Stimulated activated CD4-positive, alpha-beta T cell treated with anti-CD3 and anti-CD28 coated beads, Interleukin-1b, Interleukin-23, amount 100 ng/mL, for 1 hour (primary cell): Measurements from ENCODE around the gene IRF8.

Experiments
- DNase-seq, 2 donors: peaks; one replicate each; pipeline ENCODE4 v3.0.0-alpha.2; 2020; ENCODE audit warnings: low read depth in 2 of 2

The IRF8 gene

DNA sequence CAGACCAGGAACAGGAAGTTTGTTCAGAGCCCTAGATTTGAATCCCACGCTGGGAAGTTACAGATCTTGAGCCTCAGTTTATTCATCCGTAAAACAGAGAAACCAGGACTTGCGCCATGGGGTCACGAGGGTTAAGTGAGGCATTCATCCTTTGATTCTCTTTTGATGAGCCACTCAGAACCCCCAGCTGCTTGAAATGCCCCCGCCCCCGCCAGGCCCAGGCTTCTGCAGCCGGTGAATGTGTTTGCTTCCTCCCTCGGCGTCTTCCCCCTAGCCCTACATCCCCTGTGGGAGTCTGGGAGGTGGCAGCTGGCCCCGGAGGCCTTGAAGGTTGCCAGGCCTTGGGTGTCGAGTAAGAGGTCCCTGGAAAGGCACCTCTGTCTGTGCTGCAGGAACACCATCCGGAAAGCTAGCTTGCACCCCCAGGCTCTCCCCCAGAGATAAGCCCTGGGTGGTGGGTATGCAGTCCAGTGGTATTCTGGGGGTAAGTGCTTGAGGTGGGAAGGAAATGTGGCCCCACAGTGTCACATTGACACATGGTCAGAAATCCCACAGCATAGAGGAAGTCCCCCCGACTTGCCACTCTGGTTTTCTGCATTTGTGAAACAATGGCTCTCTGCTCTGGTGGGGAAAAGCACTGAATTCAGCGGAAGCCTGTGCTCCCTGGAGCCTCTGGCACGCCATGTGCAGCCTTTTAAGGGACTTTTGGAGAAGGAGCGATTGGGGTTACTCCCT, 14.9 kb downstream of the IRF8 start:
- DNase-seq: no peak

DNA sequence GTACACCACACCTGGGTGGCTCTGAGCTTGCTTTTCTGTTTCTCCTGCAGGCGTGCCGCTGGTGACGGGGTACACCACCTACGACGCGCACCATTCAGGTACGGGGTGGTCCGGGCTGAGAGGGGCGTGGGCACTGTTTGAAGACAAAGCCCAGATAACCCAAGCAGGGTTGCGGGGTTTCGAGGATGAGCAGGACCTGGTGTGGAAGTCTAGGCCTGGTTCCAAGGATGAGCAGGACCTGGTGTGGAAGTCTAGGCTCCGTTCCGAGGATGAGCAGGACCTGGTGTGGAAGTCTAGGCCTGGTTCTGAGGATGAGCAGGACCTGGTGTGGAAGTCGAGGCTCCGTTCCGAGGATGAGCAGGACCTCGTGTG, 15.4 kb downstream of the IRF8 start:
- DNase-seq: no peak

DNA sequence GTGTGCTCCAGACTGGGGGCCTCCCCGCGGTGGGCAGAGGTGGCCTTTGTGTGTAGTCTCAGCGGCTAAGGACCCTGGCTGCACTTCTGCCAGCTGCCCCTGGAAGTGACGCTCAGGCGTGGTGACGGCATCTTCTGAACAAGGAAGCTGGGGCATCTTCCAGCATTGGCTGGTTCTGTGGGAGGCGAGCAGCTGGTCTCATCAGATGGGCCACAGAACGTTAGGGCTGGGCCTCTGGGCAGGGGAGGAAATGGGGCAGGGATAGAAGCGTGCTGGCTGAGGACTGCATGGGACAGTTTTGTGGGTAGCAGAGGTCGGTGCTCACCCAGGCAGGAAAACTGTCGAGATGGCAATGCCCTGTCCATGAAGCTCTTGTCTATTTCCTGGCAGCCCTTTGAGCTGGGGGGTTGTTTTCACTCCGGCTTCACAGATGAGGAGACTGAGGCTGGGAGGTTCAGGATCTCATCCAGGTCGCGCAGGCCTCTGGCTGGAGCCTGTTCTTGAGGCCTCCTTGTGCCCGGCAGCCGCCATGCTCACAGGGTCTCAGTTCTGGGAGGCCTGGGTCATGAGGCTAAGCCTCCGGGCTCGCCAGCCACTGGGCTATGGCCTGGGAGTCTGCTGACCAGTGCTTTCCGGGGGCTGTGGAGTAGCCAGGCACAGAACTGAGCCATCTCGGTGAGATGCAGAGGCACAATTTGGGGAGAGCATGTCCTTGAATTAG, 16.3 kb downstream of the IRF8 start:
- no peak for DNase-seq

DNA sequence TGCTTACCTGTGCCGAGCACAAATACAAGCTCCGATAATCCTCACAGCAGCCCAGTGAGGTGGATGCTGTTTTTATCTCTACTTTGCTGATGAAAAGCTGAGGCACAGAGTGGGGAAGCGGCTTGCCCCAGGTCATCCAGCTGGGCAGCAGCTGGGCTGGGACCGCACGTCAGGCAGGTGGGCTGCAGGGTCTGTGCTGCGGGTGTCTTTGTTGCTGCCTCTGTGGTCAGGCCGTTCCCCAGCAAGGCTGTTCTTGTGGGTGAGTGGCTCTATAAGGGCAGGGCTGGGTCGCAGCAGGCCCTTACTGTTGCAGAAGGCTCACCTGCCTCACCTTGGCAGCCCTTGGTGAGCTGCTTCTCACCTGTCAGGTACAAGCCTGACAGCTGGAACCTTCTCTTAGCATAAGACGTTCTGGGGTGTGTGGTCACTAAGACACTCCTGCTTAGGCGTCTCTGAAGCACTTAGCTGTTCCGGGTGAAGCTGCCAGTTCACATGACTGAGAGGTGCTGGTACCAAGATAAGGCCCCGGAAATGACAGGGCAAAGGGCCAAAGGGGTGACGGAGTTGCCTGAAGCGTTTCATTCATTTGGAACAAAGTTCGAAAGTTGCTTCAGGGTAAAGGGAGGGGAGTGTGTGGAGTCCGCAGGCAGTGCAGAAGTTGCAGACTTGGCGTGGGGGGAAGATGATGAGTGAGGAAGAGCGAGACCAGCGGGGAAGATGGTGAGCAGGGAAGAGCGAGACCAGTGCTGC, 17.4 kb downstream of the IRF8 start:
- no peak for DNase-seq

DNA sequence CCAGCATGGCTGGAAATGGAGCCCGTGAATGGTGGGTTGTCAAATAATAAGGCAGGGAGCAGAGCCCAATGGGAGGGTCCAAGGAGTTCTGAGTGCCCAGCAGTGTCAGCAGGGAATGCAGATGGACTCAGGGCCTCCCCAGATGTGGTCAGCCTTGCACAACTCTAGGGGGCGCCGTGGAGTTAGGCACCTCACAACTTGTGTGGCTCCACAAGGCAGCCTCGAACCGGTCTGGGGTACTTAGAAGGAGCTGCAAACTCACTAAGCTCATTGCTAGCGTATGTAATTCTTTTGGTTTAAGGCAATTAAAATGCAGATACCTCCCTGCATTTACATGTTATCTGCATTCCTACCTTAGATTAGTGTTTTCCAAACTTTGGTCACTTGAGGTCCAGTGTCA, 18.1 kb downstream of the IRF8 start:
- DNase-seq: no peak

- DNase-seq: no peak
Measured at GRCh38 chr16:85917959-85918358, 19.0 kb downstream of the IRF8 start.

DNA sequence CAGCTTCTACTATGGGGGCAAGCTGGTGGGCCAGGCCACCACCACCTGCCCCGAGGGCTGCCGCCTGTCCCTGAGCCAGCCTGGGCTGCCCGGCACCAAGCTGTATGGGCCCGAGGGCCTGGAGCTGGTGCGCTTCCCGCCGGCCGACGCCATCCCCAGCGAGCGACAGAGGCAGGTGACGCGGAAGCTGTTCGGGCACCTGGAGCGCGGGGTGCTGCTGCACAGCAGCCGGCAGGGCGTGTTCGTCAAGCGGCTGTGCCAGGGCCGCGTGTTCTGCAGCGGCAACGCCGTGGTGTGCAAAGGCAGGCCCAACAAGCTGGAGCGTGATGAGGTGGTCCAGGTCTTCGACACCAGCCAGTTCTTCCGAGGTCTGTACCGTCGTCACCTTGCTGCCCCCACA, 19.5 kb downstream of the IRF8 start:
- DNase-seq: no peak

DNA sequence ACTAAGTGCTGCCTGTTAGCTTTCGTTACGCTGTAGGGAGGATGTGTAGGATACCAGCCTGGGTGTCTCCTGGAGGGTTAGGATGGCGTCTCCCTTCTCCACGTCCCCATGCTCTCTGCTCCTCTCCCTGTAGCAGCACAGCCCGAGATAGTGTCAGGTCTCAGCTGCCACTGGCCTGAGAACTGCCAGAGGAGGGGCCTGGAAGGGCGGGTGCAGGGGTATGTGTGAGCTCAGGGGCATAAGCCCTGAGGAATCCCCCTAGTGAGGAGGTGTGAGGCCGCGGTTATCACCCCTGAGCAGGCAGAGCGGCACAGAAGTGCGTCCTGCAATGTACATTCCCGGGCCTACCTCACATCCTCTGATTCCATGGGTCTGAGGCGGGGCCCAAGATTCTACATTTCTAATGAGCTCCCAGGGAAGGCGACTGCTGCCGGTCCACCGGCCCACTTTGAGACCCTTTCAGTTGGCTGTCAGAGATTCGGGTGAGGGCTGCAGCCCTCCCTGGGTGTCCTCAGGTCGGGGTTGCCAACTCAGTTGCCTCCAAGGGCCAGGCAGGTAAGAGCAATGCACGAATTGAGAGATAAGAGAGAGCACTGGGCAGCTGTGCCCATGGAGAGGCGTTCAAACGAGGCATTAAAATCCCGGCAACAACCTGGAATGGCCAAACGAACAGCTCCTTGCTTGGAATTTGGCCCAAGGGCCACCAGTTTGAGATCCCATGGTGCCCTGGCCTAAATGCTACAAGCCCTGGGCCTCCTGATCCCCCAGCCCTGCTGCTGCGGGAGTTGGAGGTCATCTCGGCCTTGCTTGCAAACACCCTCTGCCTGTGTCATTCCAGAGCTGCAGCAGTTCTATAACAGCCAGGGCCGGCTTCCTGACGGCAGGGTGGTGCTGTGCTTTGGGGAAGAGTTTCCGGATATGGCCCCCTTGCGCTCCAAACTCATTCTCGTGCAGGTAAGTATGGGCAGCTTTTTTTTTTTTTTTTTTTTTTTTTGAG, 20.6 kb downstream of the IRF8 start:
- DNase-seq: no peak

DNA sequence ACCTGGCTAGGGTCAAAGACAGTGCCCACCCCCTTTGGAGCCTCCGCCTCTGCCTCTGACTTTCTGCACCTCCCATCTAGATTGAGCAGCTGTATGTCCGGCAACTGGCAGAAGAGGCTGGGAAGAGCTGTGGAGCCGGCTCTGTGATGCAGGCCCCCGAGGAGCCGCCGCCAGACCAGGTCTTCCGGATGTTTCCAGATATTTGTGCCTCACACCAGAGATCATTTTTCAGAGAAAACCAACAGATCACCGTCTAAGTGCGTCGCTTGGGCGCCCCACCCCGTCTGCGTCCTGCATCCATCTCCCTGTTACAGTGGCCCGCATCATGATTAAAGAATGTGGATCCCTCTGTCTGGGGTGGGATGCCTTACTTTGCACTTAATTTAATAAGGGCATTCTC, 22.1 kb downstream of the IRF8 start:
- no peak for DNase-seq

DNA sequence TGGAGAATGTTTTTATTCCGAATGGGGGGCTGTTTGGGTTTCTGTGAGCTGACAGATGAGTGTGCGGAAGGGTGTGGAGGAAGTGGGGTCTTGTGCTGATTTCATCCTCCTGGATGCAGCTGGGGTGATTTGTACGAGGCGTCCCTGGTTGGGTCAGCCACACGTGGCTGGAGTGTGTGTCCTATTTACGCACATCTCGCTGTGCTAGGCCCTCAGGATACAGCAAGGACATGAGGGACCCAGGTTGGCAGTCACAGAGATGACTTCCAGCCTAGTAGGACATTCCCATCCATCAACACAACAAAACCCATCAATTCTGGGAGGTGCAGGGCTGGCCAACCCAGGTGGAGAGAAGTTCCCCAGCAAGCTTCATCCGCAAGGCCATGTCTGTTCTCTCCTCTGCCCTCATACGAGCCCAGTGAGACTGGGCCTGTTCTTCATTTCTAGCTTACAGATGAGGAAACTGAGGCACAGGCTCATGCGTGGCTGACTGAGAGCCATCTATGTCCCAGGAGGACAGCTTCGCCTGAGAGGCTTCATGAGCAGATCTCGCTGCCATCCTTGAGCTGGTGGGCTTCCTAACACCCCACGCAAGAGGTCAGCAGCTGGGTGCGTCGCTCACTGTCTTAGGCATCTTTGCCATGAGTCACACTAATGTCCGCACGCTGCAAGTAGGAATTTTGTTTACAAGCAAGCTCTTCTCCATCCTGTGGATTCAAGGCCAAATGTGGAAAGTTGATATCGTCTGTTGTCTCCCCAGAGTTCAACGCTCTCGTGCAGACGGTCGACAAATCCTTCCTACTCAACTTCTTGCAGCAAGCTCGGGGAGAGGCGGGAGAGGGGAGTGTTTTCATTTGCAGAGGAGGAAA, 24.4 kb downstream of the IRF8 start:
- DNase-seq: no peak

- DNase-seq: no peak
Measured at GRCh38 chr16:85924675-85925074, 25.7 kb downstream of the IRF8 start.

- no peak for DNase-seq
Measured at GRCh38 chr16:85926370-85926769, 27.4 kb downstream of the IRF8 start.

DNA sequence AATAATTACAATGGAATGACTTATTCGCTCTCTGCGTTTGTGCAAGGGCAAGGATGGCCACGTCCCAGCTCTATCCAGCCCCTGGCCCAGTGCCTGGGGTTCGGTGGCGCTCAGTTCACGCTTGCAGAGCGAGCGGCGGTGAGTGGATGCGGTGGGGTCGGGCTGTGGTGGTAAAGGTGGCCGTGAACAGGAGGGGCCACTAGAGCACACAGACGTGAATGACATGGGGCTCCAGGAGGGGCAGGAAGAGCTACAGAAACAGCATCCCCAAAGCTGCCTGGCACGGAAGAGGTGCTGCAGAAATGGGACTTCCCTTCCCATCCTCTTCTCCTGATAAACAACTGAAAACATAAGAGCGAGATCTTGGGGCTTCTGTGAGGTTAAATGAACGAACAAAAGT, 28.4 kb downstream of the IRF8 start:
- DNase-seq: no peak

- no peak for DNase-seq
Measured at GRCh38 chr16:85927959-85928358, 29.0 kb downstream of the IRF8 start.

DNA sequence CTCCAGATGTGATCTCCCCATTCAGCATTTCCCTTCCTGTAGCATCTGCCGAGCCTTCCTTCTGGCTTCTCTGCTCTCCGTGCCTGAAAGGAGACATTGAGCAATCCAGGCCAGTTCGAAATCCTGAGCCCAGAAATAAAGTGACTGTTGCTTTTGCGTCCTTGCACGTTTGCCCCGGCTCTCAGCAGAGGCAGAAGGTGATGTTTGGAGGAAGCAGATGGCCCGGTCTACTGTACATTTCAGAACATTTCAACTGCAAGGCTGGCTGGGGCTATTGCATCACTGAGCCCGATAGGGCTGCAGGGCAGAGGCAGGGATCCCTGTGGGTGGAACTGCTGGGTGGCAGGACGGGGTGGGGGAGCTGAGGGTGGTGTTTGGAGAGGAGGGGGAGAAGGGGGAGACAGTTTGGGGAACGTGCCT, 29.4 kb downstream of the IRF8 start:
- DNase-seq: no peak

DNA sequence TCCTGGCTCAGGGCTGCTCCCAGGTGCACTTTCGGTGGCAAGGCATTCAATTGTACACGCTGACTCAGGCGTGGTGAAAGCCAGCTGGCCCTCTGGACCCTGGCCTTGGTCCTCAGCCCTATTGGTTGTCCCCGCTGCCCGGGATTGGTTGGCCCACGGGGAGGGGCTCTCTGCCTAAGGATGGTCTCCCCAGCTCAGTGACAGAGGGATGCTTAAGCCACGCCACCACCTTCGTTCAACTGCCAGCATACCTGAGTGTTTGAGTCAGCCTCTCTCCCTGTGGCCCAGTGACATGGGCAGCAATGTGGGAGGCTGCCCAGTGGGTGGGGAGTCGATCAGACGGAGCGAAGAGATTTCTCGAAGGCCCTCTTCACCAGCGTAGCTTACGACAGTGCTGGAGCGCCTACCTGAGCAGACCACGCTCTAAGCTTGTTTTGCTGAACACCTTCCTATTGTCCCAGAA, 30.3 kb downstream of the IRF8 start:
- no peak for DNase-seq

- no peak for DNase-seq
Measured at GRCh38 chr16:85930301-85930700, 31.3 kb downstream of the IRF8 start.

GRCh38 chr16:85931596-85932402, 32.8 kb downstream of the IRF8 start:
- no peak for DNase-seq

DNA sequence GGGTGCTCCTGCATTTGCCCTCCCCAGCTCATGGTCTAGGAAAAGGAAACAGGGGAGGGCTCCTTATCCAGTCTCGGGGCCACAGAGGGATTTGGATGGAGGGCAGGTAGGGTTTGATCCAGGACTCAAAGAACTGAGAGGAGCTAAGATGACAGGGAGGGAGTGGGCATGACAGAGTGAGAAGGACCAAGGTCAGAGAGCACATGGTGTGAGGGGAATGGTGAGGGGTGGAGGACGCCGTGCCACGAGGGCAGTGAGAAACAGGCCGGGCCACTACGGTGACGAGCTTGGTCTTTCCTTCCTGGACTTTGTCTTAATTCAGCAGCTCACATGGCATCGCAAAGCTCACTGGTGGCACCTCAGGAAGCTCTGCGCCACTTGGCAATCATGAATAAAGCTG, 35.2 kb downstream of the IRF8 start:
- DNase-seq: no peak
